Mucosa of stomach (tissue), 1 donor: Measurements from ENCODE around the gene RFFL.

Experiments used
- H3K27me3 ChIP-seq: one replicate; pipeline ENCODE4 v1.7.0; 2013; ENCODE audit warnings: mild to moderate bottlenecking, low read length; ENCODE audit not compliant: control insufficient read depth, insufficient read depth
- H3K36me3 ChIP-seq: one replicate; pipeline ENCODE4 v1.7.0; 2013; ENCODE audit warnings: low read length; ENCODE audit not compliant: control insufficient read depth, insufficient read depth
- H3K4me1 ChIP-seq: one replicate; pipeline ENCODE4 v1.7.0; 2013; ENCODE audit warnings: mild to moderate bottlenecking, low read length; ENCODE audit not compliant: control insufficient read depth, insufficient read depth
- H3K4me3 ChIP-seq: one replicate; pipeline ENCODE4 v1.7.0; 2013; ENCODE audit warnings: low read length
- H3K9ac ChIP-seq: one replicate; pipeline ENCODE4 v1.7.0; 2013; ENCODE audit warnings: mild to moderate bottlenecking, low read length, moderate library complexity
- H3K9me3 ChIP-seq: one replicate; pipeline ENCODE4 v1.7.0; 2013; ENCODE audit warnings: mild to moderate bottlenecking, low read length, moderate library complexity; ENCODE audit not compliant: control insufficient read depth
- donor health status: Pancreatic carcinoma.

The RFFL gene

GRCh38 chr17:35088881-35089585 is 25.5 kb upstream of the RFFL start:
- H3K36me3 ChIP-seq: no peaks in the 10 kb centered on the region
- H3K9me3 ChIP-seq: no peaks in the 10 kb centered on the region
- H3K4me3 ChIP-seq: peak overlapping the region; percentile 97
- H3K4me1 ChIP-seq: peaks cover 27% of the 10 kb centered on the region
- H3K27me3 ChIP-seq: no peaks in the 10 kb centered on the region
- H3K9ac ChIP-seq: peak overlapping the region; percentile 90

- Histone ChIP-seq H3K4me1 (peaks cover 27% of the 10 kb centered on the region), H3K4me3 (peak overlapping the region; percentile 97), H3K36me3 (no peaks in the 10 kb centered on the region), H3K27me3 (no peaks in the 10 kb centered on the region), H3K9ac (peak overlapping the region; percentile 90), H3K9me3 (no peaks in the 10 kb centered on the region)
These were observed 24.9 kb upstream of the RFFL start for GRCh38 chr17:35088356-35088880.

GRCh38 chr17:35087731-35088355 is 24.3 kb upstream of the RFFL start:
- H3K27me3 ChIP-seq: no peaks in the 10 kb centered on the region
- H3K36me3 ChIP-seq: no peaks in the 10 kb centered on the region
- H3K4me1 ChIP-seq: peaks cover 33% of the 10 kb centered on the region

GRCh38 chr17:35086931-35087573 is 23.5 kb upstream of the RFFL start:
- no peaks in the 10 kb centered on the region for H3K27me3 ChIP-seq
- no peaks in the 10 kb centered on the region for H3K36me3 ChIP-seq
- H3K4me3 ChIP-seq: peak overlapping the region; percentile 97
- no peaks in the 10 kb centered on the region for H3K9me3 ChIP-seq
- H3K9ac ChIP-seq: peak overlapping the region; percentile 90
- H3K4me1 ChIP-seq: peaks cover 41% of the 10 kb centered on the region

More at GRCh38 chr17:35087731-35088355, 24.3 kb upstream of the RFFL start:
- H3K9ac ChIP-seq: peak overlapping the region; percentile 90
- no peaks in the 10 kb centered on the region for H3K9me3 ChIP-seq
- peak overlapping the region; percentile 97 for H3K4me3 ChIP-seq

GRCh38 chr17:35086164-35086563 is 22.7 kb upstream of the RFFL start:
- no peak overlapping the region for H3K4me3 ChIP-seq
- no peaks in the 10 kb centered on the region for H3K9me3 ChIP-seq
- no peaks in the 10 kb centered on the region for H3K27me3 ChIP-seq
- H3K4me1 ChIP-seq: peaks cover 43% of the 10 kb centered on the region
- H3K9ac ChIP-seq: no peak overlapping the region
- no peaks in the 10 kb centered on the region for H3K36me3 ChIP-seq

GRCh38 chr17:35084987-35085386 is 21.5 kb upstream of the RFFL start:
- Histone ChIP-seq H3K9me3 (no peaks in the 10 kb centered on the region), H3K9ac (no peak overlapping the region), H3K4me1 (peaks cover 48% of the 10 kb centered on the region), H3K36me3 (no peaks in the 10 kb centered on the region), H3K4me3 (no peak overlapping the region), H3K27me3 (no peaks in the 10 kb centered on the region)

GRCh38 chr17:35083071-35083470 is 19.6 kb upstream of the RFFL start:
- H3K4me3 ChIP-seq: no peak overlapping the region
- H3K27me3 ChIP-seq: no peaks in the 10 kb centered on the region
- no peak overlapping the region for H3K9ac ChIP-seq
- no peaks in the 10 kb centered on the region for H3K9me3 ChIP-seq
- H3K4me1 ChIP-seq: peaks cover 55% of the 10 kb centered on the region
- H3K36me3 ChIP-seq: no peaks in the 10 kb centered on the region

- H3K36me3 ChIP-seq: no peaks in the 10 kb centered on the region
- peaks cover 60% of the 10 kb centered on the region for H3K4me1 ChIP-seq
- no peaks in the 10 kb centered on the region for H3K9me3 ChIP-seq
- H3K27me3 ChIP-seq: no peaks in the 10 kb centered on the region
- peak overlapping the region; percentile 23 for H3K9ac ChIP-seq
- no peak overlapping the region for H3K4me3 ChIP-seq
These were observed 18.7 kb upstream of the RFFL start for GRCh38 chr17:35082073-35082657.

GRCh38 chr17:35081638-35082037 is 18.1 kb upstream of the RFFL start:
- no peak overlapping the region for H3K4me3 ChIP-seq
- H3K36me3 ChIP-seq: no peaks in the 10 kb centered on the region
- H3K9me3 ChIP-seq: no peaks in the 10 kb centered on the region
- no peak overlapping the region for H3K9ac ChIP-seq
- H3K27me3 ChIP-seq: no peaks in the 10 kb centered on the region
- H3K4me1 ChIP-seq: peaks cover 56% of the 10 kb centered on the region

- Histone ChIP-seq H3K4me3 (no peak overlapping the region), H3K36me3 (no peaks in the 10 kb centered on the region)
These were observed 17.0 kb upstream of the RFFL start for GRCh38 chr17:35080536-35080935.

GRCh38 chr17:35079547-35080423 is 16.3 kb upstream of the RFFL start:
- Histone ChIP-seq H3K4me3 (no peak overlapping the region), H3K4me1 (peaks cover 40% of the 10 kb centered on the region), H3K27me3 (no peaks in the 10 kb centered on the region), H3K9me3 (no peaks in the 10 kb centered on the region), H3K9ac (no peak overlapping the region), H3K36me3 (no peaks in the 10 kb centered on the region)

More at GRCh38 chr17:35080536-35080935, 17.0 kb upstream of the RFFL start:
- Histone ChIP-seq H3K4me1 (peaks cover 45% of the 10 kb centered on the region), H3K9me3 (no peaks in the 10 kb centered on the region), H3K27me3 (no peaks in the 10 kb centered on the region), H3K9ac (no peak overlapping the region)
